WTC11 (cell line): Measurements from ENCODE around the gene TMCC2. TPM values are rescaled to one million over a fixed set of nuclear protein-coding genes. Genes with fewer than 3 reads are reported as not detected.

Source experiments
- ATAC-seq: fragments of 200-7000 bp; cut with Tn5 transposase; 2 replicates; pipeline ENCODE4 v1.10.0; 2021; ENCODE audit warnings: mild to moderate bottlenecking, moderate library complexity
- CTCF ChIA-PET: fragments of 300-600 bp; sonication (Branson Sonifier 250); formaldehyde crosslinking; loops from one replicate; lab custom pipeline; 2021; ENCODE audit warnings: antibody characterized with exemption; lab: Charles Lee
- POLR2A ChIA-PET: fragments of 350-600 bp; sonication (Branson Sonifier 250); formaldehyde crosslinking; loops from one replicate; lab custom pipeline; 2021; ENCODE audit warnings: antibody characterized with exemption; lab: Charles Lee
- DNase-seq: peaks from one replicate; pipeline ENCODE4 v3.0.0; 2021; ENCODE audit warnings: low spot score
- H3K27ac Mint-ChIP-seq: 2 replicates; pipeline ENCODE4 v1.8.0; 2021; ENCODE audit warnings: mixed read lengths
- H3K27me3 Mint-ChIP-seq: 2 replicates; pipeline ENCODE4 v1.8.0; 2021; ENCODE audit warnings: low read depth, mild to moderate bottlenecking, moderate library complexity, mixed read lengths
- H3K36me3 Mint-ChIP-seq: 2 replicates; pipeline ENCODE4 v1.8.0; 2021; ENCODE audit warnings: mixed read lengths
- H3K4me1 Mint-ChIP-seq: 2 replicates; pipeline ENCODE4 v1.8.0; 2022; ENCODE audit warnings: mixed read lengths
- H3K4me3 Mint-ChIP-seq: 2 replicates; pipeline ENCODE4 v1.8.0; 2021; ENCODE audit warnings: mild to moderate bottlenecking, moderate library complexity, mixed read lengths
- H3K9me3 Mint-ChIP-seq: 2 replicates; pipeline ENCODE4 v1.8.0; 2021; ENCODE audit warnings: mixed read lengths
- CBFB ChIP-seq: sonication (generic); formaldehyde crosslinking; IDR thresholded peaks from 2 replicates; pipeline ENCODE4 v1.8.1; 2022; ENCODE audit warnings: mild to moderate bottlenecking, low read depth, missing genetic modification reagents
- EMX1 ChIP-seq: fragments of 250-450 bp; sonication (Bioruptor Pico); IDR thresholded peaks from 2 replicates; pipeline ENCODE4 v1.8.0; 2021; ENCODE audit warnings: mild to moderate bottlenecking
- FOXP1 ChIP-seq: sonication (generic); formaldehyde crosslinking; IDR thresholded peaks from 2 replicates; pipeline ENCODE4 v1.8.0; 2022; ENCODE audit warnings: missing genetic modification reagents, mild to moderate bottlenecking, moderate library complexity, borderline replicate concordance
- FOXP4 ChIP-seq: sonication (generic); formaldehyde crosslinking; IDR thresholded peaks from 2 replicates; pipeline ENCODE4 v1.8.0; 2022; ENCODE audit warnings: mild to moderate bottlenecking, missing genetic modification reagents
- GABPB1 ChIP-seq: sonication (generic); formaldehyde crosslinking; IDR thresholded peaks from 2 replicates; pipeline ENCODE4 v1.8.1; 2023; ENCODE audit warnings: mild to moderate bottlenecking, missing genetic modification reagents
- GTF2I ChIP-seq: fragments of 250-450 bp; sonication (Bioruptor Pico); conservative IDR thresholded peaks from 2 replicates; pipeline ENCODE4 v1.4.0; 2021; ENCODE audit warnings: mild to moderate bottlenecking
- JUN ChIP-seq: sonication (generic); formaldehyde crosslinking; IDR thresholded peaks from 2 replicates; pipeline ENCODE4 v1.8.0; 2023; ENCODE audit warnings: mild to moderate bottlenecking, missing genetic modification reagents
- MXD4 ChIP-seq: fragments of 250-450 bp; sonication (Bioruptor Pico); IDR thresholded peaks from 2 replicates; pipeline ENCODE4 v1.8.0; 2021; ENCODE audit warnings: mild to moderate bottlenecking, moderate library complexity, borderline replicate concordance
- SMAD3 ChIP-seq: sonication (generic); formaldehyde crosslinking; IDR thresholded peaks from 2 replicates; pipeline ENCODE4 v1.8.0; 2022; ENCODE audit warnings: missing genetic modification reagents, mild to moderate bottlenecking, borderline replicate concordance
- SOX15 ChIP-seq: fragments of 250-450 bp; sonication (Bioruptor Pico); IDR thresholded peaks from 2 replicates; pipeline ENCODE4 v1.9.0; 2021; ENCODE audit warnings: mild to moderate bottlenecking
- SP1 ChIP-seq: sonication (generic); formaldehyde crosslinking; conservative IDR thresholded peaks from 2 replicates; pipeline ENCODE4 v1.8.1; 2022; ENCODE audit warnings: missing genetic modification reagents
- ZNF138 ChIP-seq: sonication (generic); formaldehyde crosslinking; conservative IDR thresholded peaks from 2 replicates; pipeline ENCODE4 v1.8.1; 2022; ENCODE audit warnings: mild to moderate bottlenecking, moderate library complexity, missing genetic modification reagents
- ZNF219 ChIP-seq: sonication (generic); formaldehyde crosslinking; IDR thresholded peaks from 2 replicates; pipeline ENCODE4 v1.8.0; 2023; ENCODE audit warnings: missing genetic modification reagents, mild to moderate bottlenecking, borderline replicate concordance
- ZNF281 ChIP-seq: sonication (generic); formaldehyde crosslinking; IDR thresholded peaks from 2 replicates; pipeline ENCODE4 v1.8.0; 2023; ENCODE audit warnings: mild to moderate bottlenecking, missing genetic modification reagents
- total RNA-seq: library from RNA; stranded (reverse); gene quantifications from 3 replicates; pipeline ENCODE4 v1.2.3, GENCODE V29; 2021
- TF ChIP-seq, protein P1 (sequence below): sonication (generic); formaldehyde crosslinking; IDR thresholded peaks from 2 replicates; pipeline ENCODE4 v1.8.1; 2023; ENCODE audit warnings: mild to moderate bottlenecking, missing genetic modification reagents, borderline replicate concordance
- TF ChIP-seq, protein P2 (sequence below): fragments of 250-450 bp; sonication (Bioruptor Pico); IDR thresholded peaks from 2 replicates; pipeline ENCODE4 v1.9.0; 2021; ENCODE audit warnings: mild to moderate bottlenecking, borderline replicate concordance
- TF ChIP-seq, protein P3 (sequence below): fragments of 250-450 bp; sonication (Bioruptor Pico); IDR thresholded peaks from 2 replicates; pipeline ENCODE4 v1.9.0; 2021; ENCODE audit warnings: mild to moderate bottlenecking

TMCC2 gene
- total RNA-seq, 1 experiment from 2014 or later, result 9.5 TPM

- no peak for ATAC-seq
- ChIA-PET CTCF (interaction anchor here (1.1 to 3.2 kb wide), 4 partner anchors 13 to 182 kb away, joined by 3 to 11 read pairs (median 4); no protein-coding TSS in a partner anchor), POLR2A (no interaction called here)
- H3K4me1 Mint-ChIP-seq, result peaks cover 7% of the 10 kb centered on the region; the same call in 1 of the 2 replicates
- H3K9me3 Mint-ChIP-seq, result no peaks in the 10 kb centered on the region
- DNase-seq, result no peak
- no peaks in the 10 kb centered on the region for H3K27me3 Mint-ChIP-seq
- H3K27ac Mint-ChIP-seq, result no peak overlapping the region
- TF ChIP-seq EMX1 (CRISPR knock-in tag) (no peak), SOX15 (CRISPR knock-in tag) (no peak)
- TF ChIP-seq, protein P1, sequence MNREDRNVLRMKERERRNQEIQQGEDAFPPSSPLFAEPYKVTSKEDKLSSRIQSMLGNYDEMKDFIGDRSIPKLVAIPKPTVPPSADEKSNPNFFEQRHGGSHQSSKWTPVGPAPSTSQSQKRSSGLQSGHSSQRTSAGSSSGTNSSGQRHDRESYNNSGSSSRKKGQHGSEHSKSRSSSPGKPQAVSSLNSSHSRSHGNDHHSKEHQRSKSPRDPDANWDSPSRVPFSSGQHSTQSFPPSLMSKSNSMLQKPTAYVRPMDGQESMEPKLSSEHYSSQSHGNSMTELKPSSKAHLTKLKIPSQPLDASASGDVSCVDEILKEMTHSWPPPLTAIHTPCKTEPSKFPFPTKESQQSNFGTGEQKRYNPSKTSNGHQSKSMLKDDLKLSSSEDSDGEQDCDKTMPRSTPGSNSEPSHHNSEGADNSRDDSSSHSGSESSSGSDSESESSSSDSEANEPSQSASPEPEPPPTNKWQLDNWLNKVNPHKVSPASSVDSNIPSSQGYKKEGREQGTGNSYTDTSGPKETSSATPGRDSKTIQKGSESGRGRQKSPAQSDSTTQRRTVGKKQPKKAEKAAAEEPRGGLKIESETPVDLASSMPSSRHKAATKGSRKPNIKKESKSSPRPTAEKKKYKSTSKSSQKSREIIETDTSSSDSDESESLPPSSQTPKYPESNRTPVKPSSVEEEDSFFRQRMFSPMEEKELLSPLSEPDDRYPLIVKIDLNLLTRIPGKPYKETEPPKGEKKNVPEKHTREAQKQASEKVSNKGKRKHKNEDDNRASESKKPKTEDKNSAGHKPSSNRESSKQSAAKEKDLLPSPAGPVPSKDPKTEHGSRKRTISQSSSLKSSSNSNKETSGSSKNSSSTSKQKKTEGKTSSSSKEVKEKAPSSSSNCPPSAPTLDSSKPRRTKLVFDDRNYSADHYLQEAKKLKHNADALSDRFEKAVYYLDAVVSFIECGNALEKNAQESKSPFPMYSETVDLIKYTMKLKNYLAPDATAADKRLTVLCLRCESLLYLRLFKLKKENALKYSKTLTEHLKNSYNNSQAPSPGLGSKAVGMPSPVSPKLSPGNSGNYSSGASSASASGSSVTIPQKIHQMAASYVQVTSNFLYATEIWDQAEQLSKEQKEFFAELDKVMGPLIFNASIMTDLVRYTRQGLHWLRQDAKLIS, result no peak
- H3K4me3 Mint-ChIP-seq, result no peak overlapping the region
- H3K36me3 Mint-ChIP-seq, result no peaks in the 10 kb centered on the region
These were observed 15.8 kb downstream of the TMCC2 start for GRCh38 chr1:205243350-205244191.

DNA sequence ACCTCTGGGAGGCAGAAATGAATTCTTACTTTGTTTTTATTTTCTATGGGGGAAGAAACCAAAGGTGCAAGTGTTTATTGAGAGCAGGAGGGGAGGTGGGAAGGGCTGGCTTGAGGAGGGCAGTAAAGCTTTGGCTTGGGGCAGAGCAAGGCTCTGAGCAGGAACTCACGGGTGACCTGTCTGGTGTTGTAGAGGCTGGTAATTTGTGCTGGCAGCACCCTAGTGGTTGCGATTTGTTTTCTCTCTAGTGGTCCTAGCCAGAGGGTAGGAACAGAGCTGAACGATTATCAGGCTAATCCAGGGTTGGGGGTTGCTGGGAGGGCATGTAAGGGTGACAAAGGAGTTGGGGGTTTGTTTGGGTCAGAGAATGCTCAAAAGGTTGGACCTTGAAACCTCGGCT, 16.6 kb downstream of the TMCC2 start:
- no peak for ATAC-seq
- TF ChIP-seq FOXP1 (CRISPR knock-in tag) (no peak), SP1 (no peak), ZNF219 (CRISPR knock-in tag) (no peak), SOX15 (CRISPR knock-in tag) (no peak), ZNF138 (CRISPR knock-in tag) (no peak), SMAD3 (CRISPR knock-in tag) (no peak), MXD4 (CRISPR knock-in tag) (no peak), CBFB (no peak), GABPB1 (CRISPR knock-in tag) (no peak), GTF2I (CRISPR knock-in tag) (no peak), ZNF281 (no peak), FOXP4 (CRISPR knock-in tag) (no peak), JUN (no peak)
- TF ChIP-seq, protein P2, sequence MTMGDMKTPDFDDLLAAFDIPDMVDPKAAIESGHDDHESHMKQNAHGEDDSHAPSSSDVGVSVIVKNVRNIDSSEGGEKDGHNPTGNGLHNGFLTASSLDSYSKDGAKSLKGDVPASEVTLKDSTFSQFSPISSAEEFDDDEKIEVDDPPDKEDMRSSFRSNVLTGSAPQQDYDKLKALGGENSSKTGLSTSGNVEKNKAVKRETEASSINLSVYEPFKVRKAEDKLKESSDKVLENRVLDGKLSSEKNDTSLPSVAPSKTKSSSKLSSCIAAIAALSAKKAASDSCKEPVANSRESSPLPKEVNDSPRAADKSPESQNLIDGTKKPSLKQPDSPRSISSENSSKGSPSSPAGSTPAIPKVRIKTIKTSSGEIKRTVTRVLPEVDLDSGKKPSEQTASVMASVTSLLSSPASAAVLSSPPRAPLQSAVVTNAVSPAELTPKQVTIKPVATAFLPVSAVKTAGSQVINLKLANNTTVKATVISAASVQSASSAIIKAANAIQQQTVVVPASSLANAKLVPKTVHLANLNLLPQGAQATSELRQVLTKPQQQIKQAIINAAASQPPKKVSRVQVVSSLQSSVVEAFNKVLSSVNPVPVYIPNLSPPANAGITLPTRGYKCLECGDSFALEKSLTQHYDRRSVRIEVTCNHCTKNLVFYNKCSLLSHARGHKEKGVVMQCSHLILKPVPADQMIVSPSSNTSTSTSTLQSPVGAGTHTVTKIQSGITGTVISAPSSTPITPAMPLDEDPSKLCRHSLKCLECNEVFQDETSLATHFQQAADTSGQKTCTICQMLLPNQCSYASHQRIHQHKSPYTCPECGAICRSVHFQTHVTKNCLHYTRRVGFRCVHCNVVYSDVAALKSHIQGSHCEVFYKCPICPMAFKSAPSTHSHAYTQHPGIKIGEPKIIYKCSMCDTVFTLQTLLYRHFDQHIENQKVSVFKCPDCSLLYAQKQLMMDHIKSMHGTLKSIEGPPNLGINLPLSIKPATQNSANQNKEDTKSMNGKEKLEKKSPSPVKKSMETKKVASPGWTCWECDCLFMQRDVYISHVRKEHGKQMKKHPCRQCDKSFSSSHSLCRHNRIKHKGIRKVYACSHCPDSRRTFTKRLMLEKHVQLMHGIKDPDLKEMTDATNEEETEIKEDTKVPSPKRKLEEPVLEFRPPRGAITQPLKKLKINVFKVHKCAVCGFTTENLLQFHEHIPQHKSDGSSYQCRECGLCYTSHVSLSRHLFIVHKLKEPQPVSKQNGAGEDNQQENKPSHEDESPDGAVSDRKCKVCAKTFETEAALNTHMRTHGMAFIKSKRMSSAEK (CRISPR knock-in tag), result no peak
- TF ChIP-seq, protein P3, sequence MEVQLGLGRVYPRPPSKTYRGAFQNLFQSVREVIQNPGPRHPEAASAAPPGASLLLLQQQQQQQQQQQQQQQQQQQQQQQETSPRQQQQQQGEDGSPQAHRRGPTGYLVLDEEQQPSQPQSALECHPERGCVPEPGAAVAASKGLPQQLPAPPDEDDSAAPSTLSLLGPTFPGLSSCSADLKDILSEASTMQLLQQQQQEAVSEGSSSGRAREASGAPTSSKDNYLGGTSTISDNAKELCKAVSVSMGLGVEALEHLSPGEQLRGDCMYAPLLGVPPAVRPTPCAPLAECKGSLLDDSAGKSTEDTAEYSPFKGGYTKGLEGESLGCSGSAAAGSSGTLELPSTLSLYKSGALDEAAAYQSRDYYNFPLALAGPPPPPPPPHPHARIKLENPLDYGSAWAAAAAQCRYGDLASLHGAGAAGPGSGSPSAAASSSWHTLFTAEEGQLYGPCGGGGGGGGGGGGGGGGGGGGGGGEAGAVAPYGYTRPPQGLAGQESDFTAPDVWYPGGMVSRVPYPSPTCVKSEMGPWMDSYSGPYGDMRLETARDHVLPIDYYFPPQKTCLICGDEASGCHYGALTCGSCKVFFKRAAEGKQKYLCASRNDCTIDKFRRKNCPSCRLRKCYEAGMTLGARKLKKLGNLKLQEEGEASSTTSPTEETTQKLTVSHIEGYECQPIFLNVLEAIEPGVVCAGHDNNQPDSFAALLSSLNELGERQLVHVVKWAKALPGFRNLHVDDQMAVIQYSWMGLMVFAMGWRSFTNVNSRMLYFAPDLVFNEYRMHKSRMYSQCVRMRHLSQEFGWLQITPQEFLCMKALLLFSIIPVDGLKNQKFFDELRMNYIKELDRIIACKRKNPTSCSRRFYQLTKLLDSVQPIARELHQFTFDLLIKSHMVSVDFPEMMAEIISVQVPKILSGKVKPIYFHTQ, result no peak
- TF ChIP-seq, all 79 proteins: peak for 0
- H3K36me3 Mint-ChIP-seq, result no peaks in the 10 kb centered on the region
- H3K4me1 Mint-ChIP-seq, result peaks cover 5% of the 10 kb centered on the region; the same call in 1 of the 2 replicates
- POLR2A ChIA-PET, result no interaction called here
- H3K27ac Mint-ChIP-seq, result no peak overlapping the region
- no peaks in the 10 kb centered on the region for H3K27me3 Mint-ChIP-seq
- H3K9me3 Mint-ChIP-seq, result no peaks in the 10 kb centered on the region
- DNase-seq, result no peak
- H3K4me3 Mint-ChIP-seq, result no peak overlapping the region
- CTCF ChIA-PET, result interaction anchor here (1.1 to 3.2 kb wide), 4 partner anchors 12 to 183 kb away, joined by 3 to 11 read pairs (median 4); no protein-coding TSS in a partner anchor
